GM23248 (cell line): Measurements from ENCODE around the gene KRT80.

ENCODE experiments used
- EZH2 ChIP-seq: fragments of 200-600 bp; sonication (generic); IDR thresholded peaks from 2 replicates; pipeline ENCODE4 v1.6.1; 2018; ENCODE audit warnings: antibody characterized with exemption, mild to moderate bottlenecking; ENCODE audit not compliant: insufficient read depth, poor library complexity, severe bottlenecking
- EZH2phosphoT487 ChIP-seq: fragments of 200-600 bp; sonication (generic); IDR thresholded peaks from 2 replicates; pipeline ENCODE4 v1.6.1; 2018; ENCODE audit warnings: antibody characterized with exemption, moderate library complexity, mild to moderate bottlenecking, low read depth; ENCODE audit not compliant: insufficient read depth

DNA sequence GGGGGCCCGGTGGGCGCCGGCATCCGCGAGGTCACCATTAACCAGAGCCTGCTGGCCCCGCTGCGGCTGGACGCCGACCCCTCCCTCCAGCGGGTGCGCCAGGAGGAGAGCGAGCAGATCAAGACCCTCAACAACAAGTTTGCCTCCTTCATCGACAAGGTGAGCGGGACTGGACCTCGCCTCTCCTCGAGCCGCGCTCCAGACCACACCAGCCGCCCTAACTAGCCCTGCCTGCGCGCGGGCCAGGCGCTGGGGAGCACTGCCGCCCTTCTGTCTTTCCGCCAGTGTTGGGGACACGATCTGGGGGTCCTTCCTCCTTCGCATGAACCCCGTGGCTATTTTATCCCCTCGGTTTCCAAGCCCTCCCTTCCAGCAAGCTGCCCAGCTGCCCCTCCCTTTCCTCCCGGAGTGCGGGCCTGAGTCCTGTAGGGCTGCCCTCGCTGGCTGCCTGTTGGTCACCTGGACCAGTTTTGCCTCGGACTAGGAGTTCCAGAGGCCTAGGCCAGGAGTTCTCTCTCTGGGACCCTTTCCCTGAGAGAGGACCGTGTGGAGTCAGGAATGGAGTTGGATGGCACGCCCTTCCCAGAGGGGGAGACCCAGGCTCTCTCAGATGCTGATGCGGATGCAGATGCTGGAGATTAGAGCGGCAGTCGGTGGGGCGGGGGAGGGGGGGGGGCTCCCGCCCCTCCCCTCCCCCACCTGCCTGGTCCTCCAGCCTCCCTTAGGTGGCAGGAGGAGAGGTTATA, 41.8 kb upstream of the KRT80 start:
- TF ChIP-seq EZH2phosphoT487 (no peak), EZH2 (no peak)
